ENCODE data around the gene FCSK.
A peak's percentile ranks its signal among the peaks of the same experiment; 100 is the strongest.

FCSK gene

GRCh38 chr16:70457446-70458166 is 3.2 kb downstream of the FCSK start:
- no peak for DNase-seq

DNA sequence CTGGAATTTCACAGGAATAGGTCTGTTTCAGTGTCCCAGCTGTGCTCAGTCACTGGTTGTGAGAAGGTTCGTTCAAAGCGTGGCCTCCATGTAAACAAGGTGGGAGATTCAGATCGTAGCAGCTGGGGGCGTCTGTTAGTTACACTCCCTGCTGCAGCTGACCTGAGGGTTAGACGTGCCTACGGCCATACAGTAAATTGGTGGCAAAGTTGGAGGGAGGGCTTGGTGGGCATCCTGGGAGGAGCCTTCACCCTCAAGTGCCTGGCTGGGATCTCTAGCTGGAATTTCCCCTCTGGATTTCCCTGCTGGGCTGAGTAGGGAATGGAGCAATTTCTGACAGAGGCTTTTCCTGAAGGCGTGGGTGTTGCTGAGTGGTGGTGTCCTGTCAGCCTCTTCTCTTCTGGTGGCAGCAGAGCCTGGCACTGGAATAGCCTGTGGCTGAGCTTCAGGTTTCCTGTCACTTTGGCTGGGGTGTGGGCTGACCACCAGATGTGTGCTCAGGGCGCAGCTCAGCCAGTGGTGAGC is 6.4 kb downstream of the FCSK start:
- no peak for DNase-seq

GRCh38 chr16:70463235-70463634 is 8.8 kb downstream of the FCSK start:
- no peak for DNase-seq

DNA sequence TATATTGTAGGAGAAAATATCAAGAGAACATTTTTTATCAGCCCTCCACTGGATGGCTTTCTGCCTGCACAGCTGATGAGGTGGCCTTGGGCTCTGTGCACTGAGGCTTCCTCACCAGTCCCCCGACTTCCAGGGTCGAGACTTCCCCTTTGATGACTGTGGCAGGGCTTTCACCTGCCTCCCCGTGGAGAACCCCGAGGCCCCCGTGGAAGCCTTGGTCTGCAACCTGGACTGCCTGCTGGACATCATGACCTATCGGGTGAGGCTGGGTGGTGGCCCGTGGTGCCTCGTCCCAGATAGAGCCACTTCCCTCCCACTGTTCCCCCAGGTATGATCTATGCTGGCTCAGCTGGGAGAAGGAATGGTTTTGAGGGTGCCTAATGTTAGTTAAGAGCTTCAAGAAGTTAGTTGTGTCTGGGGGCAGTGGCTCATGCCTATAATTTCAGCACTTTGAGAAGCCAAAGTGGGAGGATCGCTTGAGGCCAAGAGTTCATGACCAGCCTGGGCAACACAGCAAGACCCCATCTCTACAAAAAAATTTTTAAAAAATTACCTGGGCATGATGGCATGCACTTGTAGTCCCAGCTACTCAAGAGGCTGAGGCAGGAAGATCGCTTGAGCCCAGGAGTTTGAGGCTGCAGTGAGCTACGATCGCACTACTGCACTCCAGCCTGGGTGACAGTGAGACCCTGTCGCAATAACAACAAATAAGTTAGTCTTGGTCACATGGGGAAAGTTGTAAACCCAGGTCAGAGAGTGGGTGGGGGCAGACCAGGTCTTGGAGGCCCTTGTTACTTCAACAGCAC is 11.8 kb downstream of the FCSK start:
- DNase-seq = no peak

GRCh38 chr16:70466805-70467076 is 12.3 kb downstream of the FCSK start:
- no peak for DNase-seq

GRCh38 chr16:70467113-70467512 is 12.7 kb downstream of the FCSK start:
- DNase-seq = no peak

DNA sequence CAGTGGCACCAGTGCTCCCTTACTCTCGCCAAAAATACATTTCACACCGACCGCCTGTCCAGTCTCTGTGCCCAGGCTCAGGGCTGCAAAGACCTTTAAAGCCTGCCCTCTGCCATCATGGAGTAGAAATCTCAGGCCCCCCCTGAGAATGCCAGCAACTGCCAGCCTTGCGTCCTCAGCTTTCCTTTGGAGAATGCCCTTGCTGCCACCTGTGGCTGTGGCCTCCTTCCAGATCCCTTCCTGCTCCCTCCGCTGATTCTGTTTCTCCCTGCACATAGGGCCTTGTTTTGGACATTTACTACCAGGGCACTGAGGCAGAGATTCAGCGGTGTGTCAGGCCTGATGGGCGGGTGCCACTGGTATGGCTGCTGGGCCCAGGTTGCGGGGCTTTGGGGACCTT is 13.2 kb downstream of the FCSK start:
- DNase-seq = no peak

GRCh38 chr16:70468776-70469525 is 14.6 kb downstream of the FCSK start:
- no peak for DNase-seq

GRCh38 chr16:70470141-70470926 is 15.9 kb downstream of the FCSK start:
- no peak for DNase-seq

GRCh38 chr16:70470927-70471341 is 16.5 kb downstream of the FCSK start:
- no peak for DNase-seq

- no peak for DNase-seq
Measured at GRCh38 chr16:70472786-70473433, 18.5 kb downstream of the FCSK start.

GRCh38 chr16:70473446-70474319 is 19.3 kb downstream of the FCSK start:
- DNase-seq = no peak

GRCh38 chr16:70474320-70475053 is 20.1 kb downstream of the FCSK start:
- no peak for DNase-seq

DNA sequence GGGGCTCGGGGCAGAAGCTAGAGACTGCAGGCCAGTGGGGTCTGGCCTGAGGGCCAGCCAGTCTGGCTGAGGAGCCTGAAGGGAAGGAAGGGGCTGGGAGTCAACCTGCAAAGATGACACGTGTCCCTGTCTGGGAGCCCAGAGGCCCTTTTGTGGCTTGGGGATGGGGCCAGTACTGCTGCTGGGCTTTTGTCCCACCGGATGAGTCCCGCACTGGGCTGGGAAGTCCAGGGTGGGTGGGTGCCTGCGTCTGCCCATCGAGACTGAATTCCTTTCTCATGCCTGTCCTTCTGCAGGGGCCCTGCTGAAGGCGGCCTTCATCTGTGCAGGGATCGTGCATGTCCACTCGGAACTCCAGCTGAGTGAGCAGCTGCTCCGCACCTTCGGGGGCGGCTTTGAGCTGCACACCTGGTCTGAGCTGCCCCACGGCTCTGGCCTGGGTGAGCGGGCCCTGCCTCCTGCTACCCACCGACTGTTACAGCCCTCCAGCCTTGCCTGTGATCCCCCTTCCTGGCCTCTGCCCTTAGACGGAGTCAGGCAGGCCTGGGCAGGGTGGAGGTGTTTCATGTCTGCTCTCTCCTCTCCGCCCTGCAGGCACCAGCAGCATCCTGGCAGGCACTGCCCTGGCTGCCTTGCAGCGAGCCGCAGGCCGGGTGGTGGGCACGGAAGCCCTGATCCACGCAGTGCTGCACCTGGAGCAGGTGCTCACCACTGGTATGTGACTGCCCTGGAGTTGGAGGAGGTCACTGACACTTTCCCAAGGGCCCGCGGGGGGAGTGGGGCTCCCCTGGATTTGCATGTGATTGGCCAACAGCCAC is 20.9 kb downstream of the FCSK start:
- no peak for DNase-seq

DNA sequence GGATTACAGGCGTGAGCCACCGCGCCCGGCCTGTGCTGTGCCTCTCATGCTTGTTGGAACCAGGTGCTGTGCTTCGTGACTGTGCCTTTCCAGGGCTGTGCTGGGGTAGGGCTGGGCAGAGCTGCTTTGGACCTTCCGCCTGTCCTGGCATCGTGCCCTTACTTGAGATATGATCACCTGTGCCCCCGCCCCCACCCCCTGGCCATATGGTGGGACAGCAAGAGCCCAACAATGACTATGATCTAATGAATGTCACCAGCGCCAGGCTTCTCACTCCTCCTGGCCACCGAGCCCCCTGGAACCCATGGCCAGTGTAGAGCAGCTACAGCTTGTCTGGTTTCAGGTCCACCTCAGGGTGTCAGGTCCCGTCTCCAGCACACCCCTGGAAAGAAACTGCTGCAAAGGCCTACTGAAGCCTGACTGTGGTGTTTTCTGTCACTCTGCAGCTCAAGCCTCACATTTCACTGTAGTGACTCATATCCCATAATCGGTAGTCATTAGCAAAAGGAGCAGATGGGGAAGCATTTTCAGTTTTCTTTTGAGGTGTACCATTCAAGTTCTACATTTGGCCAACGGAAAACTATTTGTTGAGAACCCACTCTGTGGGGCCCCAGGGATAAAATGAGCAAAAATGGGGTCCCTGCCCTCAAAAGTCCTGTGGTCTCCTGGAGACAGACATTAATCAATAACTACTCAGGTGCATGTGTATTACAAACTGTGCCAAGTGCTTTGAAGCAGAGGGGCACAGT is 22.1 kb downstream of the FCSK start:
- peak; percentile 34 to 35 for DNase-seq

- no peak for DNase-seq
Measured at GRCh38 chr16:70478169-70478568, 23.8 kb downstream of the FCSK start.

GRCh38 chr16:70478912-70479341 is 24.5 kb downstream of the FCSK start:
- DNase-seq = no peak

Data from stimulated activated CD4-positive, alpha-beta T cell treated with anti-CD3 and anti-CD28 coated beads, Interleukin-2, amount 100 ng/mL, for 48 hours (primary cell).